ENCODE results near the gene TBX19. TPM values are rescaled to one million over a fixed set of nuclear protein-coding genes. Genes with fewer than 3 reads are reported as not detected.

The TBX19 gene
- total and polyA plus RNA-seq, 10 of the 15 experiments (the other 5 are each of a cell fraction or from before 2014, with no cell fraction given), result 0.13 to 6.9 (median 1.2) TPM

DNA sequence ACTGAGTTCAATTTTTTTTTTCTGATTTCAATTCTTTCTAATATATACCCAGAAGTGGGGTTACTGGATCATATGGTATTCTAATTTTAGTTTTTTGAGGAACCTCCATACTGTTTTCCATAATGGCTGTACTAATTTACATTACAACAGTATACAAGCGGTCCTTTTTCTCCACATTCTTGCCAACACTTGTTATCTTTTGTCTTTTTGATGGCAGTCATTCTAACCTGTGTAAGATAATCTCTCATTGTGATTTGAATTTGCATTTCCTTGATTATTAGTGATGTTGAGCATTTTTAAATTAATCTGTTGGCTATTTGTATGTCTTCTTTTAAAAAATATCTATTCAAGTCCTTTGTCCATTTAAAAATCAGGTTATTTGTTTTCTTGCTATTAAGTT is 21.1 kb upstream of the TBX19 start:
- ChIA-PET RAD21 (ENCODE audit: unreplicated experiment) (no interaction called here), CTCF (interaction anchor here (0.6 kb wide), 1 partner anchor 139 kb away, joined by 3 read pairs; no protein-coding TSS in a partner anchor), POLR2A (no interaction called here), SMC1A (ENCODE audit: uncharacterized antibody, unreplicated experiment) (interaction anchor here (1.1 kb wide), 1 partner anchor 18 kb away, joined by 3 read pairs; no protein-coding TSS in a partner anchor)
- ATAC-seq, result no peak
- WGBS (ENCODE audit: insufficient coverage, insufficient replicate concordance, low lambda C conversion rate, missing lambda C conversion rate), result 100% methylated on average over 1 of the region's 1 CpG
- Histone ChIP-seq H3K9me3 (replicated peaks; ENCODE audit: control insufficient read depth, insufficient read depth, low read length) (peaks cover 9% of the 10 kb centered on the region; the same call in 2 of the 3 replicates), H3K9ac (ENCODE audit: control insufficient read depth, insufficient read depth, low read length) (no peak overlapping the region), H2AFZ (ENCODE audit: control insufficient read depth, low read depth, low read length) (no peak overlapping the region), H3K4me3 (no peak overlapping the region), H3K36me3 (ENCODE audit: control insufficient read depth in 2 of 2, insufficient read depth in 2 of 2, low read length in 1 of 2) (no peaks in the 10 kb centered on the region; a peak in 1 of 4 replicates), H3K4me1 (ENCODE audit: control insufficient read depth, insufficient read depth, low read length) (no peaks in the 10 kb centered on the region), H3K4me2 (ENCODE audit: control insufficient read depth, insufficient read depth) (no peak overlapping the region), H3K27me3 (replicated peaks in 1 of 2; ENCODE audit: control insufficient read depth in 2 of 2, insufficient read depth in 2 of 2, low read length in 1 of 2) (no peaks in the 10 kb centered on the region), H3K79me2 (ENCODE audit: control insufficient read depth, insufficient read depth, low read length) (peaks cover 2% of the 10 kb centered on the region; the same call in 1 of the 2 replicates), H3K27ac (ENCODE audit: control insufficient read depth, insufficient read depth) (no peak overlapping the region), H4K20me1 (ENCODE audit: control insufficient read depth, insufficient read depth) (no peaks in the 10 kb centered on the region)
- intact Hi-C loops (cut with micrococcal nuclease; ENCODE audit: unreplicated experiment) (no loop called here), in situ Hi-C loops (cut with MboI) (no loop called here)
- DNase-seq (ENCODE audit: low read depth, low spot score), result no peak
- BruUV-seq (replicated peaks), result no TSS peak
- no peak for FAIRE-seq
- TF ChIP-seq ZNF207 (IDR thresholded peaks at IDR 0.05; ENCODE audit: borderline replicate concordance), result no peak
- no peak for TF ChIP-seq SUZ12 (IDR thresholded peaks at IDR 0.05; ENCODE audit: unreplicated experiment)
- no peak for TF ChIP-seq CEBPZ (IDR thresholded peaks at IDR 0.05; ENCODE audit: low read depth, low read length)
- no peak for TF ChIP-seq BCLAF1 (IDR thresholded peaks at IDR 0.05)
- no peak for TF ChIP-seq CUX1 (IDR thresholded peaks at IDR 0.05; ENCODE audit: insufficient replicate concordance, low read depth, low read length)
- TF ChIP-seq SREBF1 (IDR thresholded peaks at IDR 0.05; ENCODE audit: low read length), result no peak
- TF ChIP-seq CREM (IDR thresholded peaks at IDR 0.05; ENCODE audit: low read depth), result no peak
- TF ChIP-seq SRF (IDR thresholded peaks at IDR 0.05; ENCODE audit: low read depth in 2 of 2, low read length in 2 of 2), result no peak
- TF ChIP-seq RELB (IDR thresholded peaks at IDR 0.05; ENCODE audit: low read depth), result no peak
- no peak for TF ChIP-seq ESRRA (IDR thresholded peaks at IDR 0.05; ENCODE audit: low read length)
